Endothelial cell (in vitro differentiated cells): Measurements from ENCODE around the gene AGBL2. TPM values are rescaled to one million over a fixed set of nuclear protein-coding genes. Genes with fewer than 3 reads are reported as not detected.

Experiments used
- DNase-seq: peaks from one replicate; pipeline ENCODE4 v3.0.0; 2021; ENCODE audit warnings: low spot score
- H3K27ac Mint-ChIP-seq: one replicate; pipeline ENCODE4 v1.8.0; 2021; ENCODE audit warnings: mixed read lengths, inconsistent platforms; ENCODE audit not compliant: unreplicated experiment
- H3K27me3 Mint-ChIP-seq: one replicate; pipeline ENCODE4 v1.8.0; 2021; ENCODE audit warnings: mild to moderate bottlenecking, moderate library complexity, mixed read lengths, inconsistent platforms; ENCODE audit not compliant: unreplicated experiment
- H3K36me3 Mint-ChIP-seq: one replicate; pipeline ENCODE4 v1.8.0; 2021; ENCODE audit warnings: mild to moderate bottlenecking, low read depth, mixed read lengths, inconsistent platforms; ENCODE audit not compliant: unreplicated experiment
- H3K4me1 Mint-ChIP-seq: one replicate; pipeline ENCODE4 v1.8.0; 2021; ENCODE audit warnings: mild to moderate bottlenecking, mixed read lengths, inconsistent platforms; ENCODE audit not compliant: unreplicated experiment
- H3K4me3 Mint-ChIP-seq: one replicate; pipeline ENCODE4 v1.8.0; 2021; ENCODE audit warnings: mild to moderate bottlenecking, mixed read lengths, inconsistent platforms; ENCODE audit not compliant: unreplicated experiment
- H3K9me3 Mint-ChIP-seq: one replicate; pipeline ENCODE4 v1.8.0; 2021; ENCODE audit warnings: mixed read lengths, inconsistent platforms; ENCODE audit not compliant: unreplicated experiment
- total RNA-seq: library from RNA; stranded (reverse); fragmentation: NEBNext Ultra II Directional; extraction: Animal tissue kit (Norgen Biotek cat#: 25700); gene quantifications from one replicate; pipeline ENCODE4 v1.2.1, GENCODE V29; 2021; ENCODE audit not compliant: unreplicated experiment
- TF ChIP-seq, protein P1 (sequence below): fragments of 200-600 bp; sonication (generic); IDR thresholded peaks from one replicate; pipeline ENCODE4 v1.5.0; 2021; ENCODE audit warnings: antibody characterized with exemption; ENCODE audit not compliant: unreplicated experiment

The AGBL2 gene
- total RNA-seq, 1 donor from 2014 or later, result 1.7 TPM

DNA sequence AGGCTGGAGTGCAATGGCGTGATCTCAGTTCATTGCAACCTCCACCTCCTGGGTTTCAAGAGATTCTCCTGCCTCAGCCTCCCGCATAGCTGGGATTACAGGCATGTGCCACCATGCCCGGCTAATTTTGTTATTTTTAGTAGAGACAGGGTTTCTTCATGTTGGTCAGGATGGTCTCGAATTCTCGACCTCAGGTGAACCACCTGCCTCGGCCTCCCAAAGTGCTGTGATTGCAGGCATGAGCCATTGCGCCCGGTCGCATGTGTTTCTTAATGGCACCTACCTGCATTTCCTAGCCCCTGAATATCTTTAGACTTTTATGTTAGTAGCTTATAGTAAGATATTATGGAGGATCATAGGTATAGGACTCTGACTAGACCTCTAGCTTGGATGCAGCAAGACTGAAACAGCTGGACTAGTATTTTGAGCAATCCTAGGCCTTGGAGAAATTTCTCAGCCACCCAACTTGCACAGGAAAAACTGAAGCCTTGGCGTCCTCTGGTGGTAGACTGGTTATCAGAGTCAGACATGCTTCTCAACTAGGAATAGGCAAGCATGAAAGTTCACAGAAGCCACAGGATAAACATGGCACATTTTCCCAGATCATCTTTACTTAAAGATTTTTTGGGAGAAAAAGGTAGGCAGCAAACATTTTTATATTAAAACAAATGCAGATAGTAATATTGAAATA lies 98.3 kb downstream of the AGBL2 start:
- Mint-ChIP-seq H3K27ac (no peak overlapping the region), H3K27me3 (no peaks in the 10 kb centered on the region), H3K9me3 (no peaks in the 10 kb centered on the region), H3K4me1 (no peaks in the 10 kb centered on the region), H3K36me3 (peaks cover under 1% of the 10 kb centered on the region), H3K4me3 (no peak overlapping the region)
- TF ChIP-seq, protein P1, sequence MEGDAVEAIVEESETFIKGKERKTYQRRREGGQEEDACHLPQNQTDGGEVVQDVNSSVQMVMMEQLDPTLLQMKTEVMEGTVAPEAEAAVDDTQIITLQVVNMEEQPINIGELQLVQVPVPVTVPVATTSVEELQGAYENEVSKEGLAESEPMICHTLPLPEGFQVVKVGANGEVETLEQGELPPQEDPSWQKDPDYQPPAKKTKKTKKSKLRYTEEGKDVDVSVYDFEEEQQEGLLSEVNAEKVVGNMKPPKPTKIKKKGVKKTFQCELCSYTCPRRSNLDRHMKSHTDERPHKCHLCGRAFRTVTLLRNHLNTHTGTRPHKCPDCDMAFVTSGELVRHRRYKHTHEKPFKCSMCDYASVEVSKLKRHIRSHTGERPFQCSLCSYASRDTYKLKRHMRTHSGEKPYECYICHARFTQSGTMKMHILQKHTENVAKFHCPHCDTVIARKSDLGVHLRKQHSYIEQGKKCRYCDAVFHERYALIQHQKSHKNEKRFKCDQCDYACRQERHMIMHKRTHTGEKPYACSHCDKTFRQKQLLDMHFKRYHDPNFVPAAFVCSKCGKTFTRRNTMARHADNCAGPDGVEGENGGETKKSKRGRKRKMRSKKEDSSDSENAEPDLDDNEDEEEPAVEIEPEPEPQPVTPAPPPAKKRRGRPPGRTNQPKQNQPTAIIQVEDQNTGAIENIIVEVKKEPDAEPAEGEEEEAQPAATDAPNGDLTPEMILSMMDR, result peak; percentile 48
- peak; percentile 67 for DNase-seq

DNA sequence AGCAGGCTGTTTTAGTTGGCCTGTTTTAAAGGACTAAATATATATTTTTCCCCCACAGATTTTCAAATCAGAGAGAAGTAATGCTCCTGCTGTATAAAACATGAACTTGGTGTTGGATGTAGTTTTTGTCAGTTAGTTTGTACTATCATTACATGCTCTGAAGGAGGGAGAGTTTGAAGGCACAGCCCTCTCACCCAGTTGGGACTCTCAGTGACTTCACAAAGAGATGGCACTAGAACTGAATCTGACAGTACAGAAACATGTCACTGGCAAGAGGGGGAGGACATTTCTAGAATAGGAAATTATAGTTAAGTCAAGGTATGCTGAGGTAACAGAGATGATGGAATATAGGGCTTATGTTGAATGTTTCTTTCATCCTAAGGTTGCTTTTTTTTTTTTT lies 99.9 kb downstream of the AGBL2 start:
- H3K27me3 Mint-ChIP-seq, result no peaks in the 10 kb centered on the region
- H3K36me3 Mint-ChIP-seq, result no peaks in the 10 kb centered on the region
- H3K27ac Mint-ChIP-seq, result no peak overlapping the region
- H3K4me1 Mint-ChIP-seq, result peaks cover 6% of the 10 kb centered on the region
- DNase-seq, result no peak
- TF ChIP-seq, protein P1, result no peak
- H3K4me3 Mint-ChIP-seq, result no peak overlapping the region
- no peaks in the 10 kb centered on the region for H3K9me3 Mint-ChIP-seq

DNA sequence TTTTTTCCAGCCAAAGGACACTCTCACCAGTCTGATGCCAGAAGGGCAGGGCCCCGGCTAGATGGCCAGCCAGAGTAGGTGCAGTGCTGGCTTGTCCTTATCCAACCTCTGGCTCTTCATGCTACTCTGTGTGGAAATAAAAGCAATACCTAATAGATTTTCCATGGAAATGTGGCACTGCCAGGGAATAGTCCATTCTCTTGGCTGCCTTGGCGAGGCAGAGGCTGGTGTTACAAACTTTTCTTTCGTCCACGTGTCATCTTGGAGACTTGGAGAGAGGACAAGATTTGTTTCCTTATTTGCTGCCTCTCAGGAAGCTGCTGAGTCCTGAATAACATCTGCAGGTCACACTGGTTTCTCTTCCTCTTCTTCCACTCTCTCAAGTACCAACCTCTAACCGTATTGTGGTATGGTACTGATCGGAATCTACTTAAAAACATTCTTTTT lies 103.8 kb downstream of the AGBL2 start:
- Mint-ChIP-seq H3K4me1 (peaks cover 6% of the 10 kb centered on the region), H3K36me3 (no peaks in the 10 kb centered on the region), H3K27ac (no peak overlapping the region), H3K9me3 (no peaks in the 10 kb centered on the region), H3K27me3 (peaks cover 2% of the 10 kb centered on the region), H3K4me3 (no peak overlapping the region)
- no peak for DNase-seq
- TF ChIP-seq, protein P1, result no peak

DNA sequence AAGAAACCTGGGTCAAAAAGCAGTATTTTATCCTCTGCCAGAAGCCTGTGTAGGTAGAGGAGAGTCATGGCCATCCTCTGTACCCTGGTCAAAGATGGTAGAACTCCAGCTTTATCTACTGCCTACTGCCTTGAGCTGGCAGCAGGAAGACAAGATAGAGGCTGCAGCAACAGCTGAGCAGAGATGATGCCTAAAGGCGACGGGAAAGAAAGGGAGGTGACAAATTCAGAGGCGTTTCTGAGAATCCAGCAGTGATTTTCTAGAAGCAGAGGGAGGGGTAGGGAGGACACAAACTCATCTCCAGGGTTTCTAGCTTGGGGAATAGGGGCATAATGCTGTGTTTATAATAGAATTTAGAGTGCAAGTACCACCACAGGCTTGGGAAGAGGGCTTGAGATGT lies 105.5 kb downstream of the AGBL2 start:
- no peak overlapping the region for H3K4me3 Mint-ChIP-seq
- no peaks in the 10 kb centered on the region for H3K9me3 Mint-ChIP-seq
- no peak for DNase-seq
- no peak overlapping the region for H3K27ac Mint-ChIP-seq
- peaks cover 6% of the 10 kb centered on the region for H3K4me1 Mint-ChIP-seq
- TF ChIP-seq, protein P1, result no peak
- no peaks in the 10 kb centered on the region for H3K36me3 Mint-ChIP-seq
- peaks cover 2% of the 10 kb centered on the region for H3K27me3 Mint-ChIP-seq

Other genes starting within 250 kb of the AGBL2 start
- gene CELF1, start 162.2 kb downstream of the AGBL2 start, total RNA-seq, result 162 TPM
- gene PTPMT1, start 149.8 kb downstream of the AGBL2 start, total RNA-seq, result 34.9 TPM
- 12.1 TPM for gene KBTBD4, start 136.4 kb downstream of the AGBL2 start, total RNA-seq
- gene NDUFS3, start 136.3 kb downstream of the AGBL2 start, total RNA-seq, result 199 TPM
- 0.31 TPM for gene FAM180B, start 128.7 kb downstream of the AGBL2 start, total RNA-seq
- 50.4 TPM for gene C1QTNF4, start 121.0 kb downstream of the AGBL2 start, total RNA-seq
- 109 TPM for gene MTCH2, start 72.8 kb downstream of the AGBL2 start, total RNA-seq
- 78.3 TPM for gene FNBP4, start 52.0 kb upstream of the AGBL2 start, total RNA-seq
- gene NUP160, start 133.0 kb upstream of the AGBL2 start, total RNA-seq, result 30.2 TPM